HG02884 (cell line): ENCODE data around the gene PGA3.
"Not testable (repeated sequence)": the region's sequence is repeated elsewhere in the genome, so short reads cannot be mapped to it uniquely, and the experiment has no call there.

Source experiments
- ATAC-seq: cut with Tn5 transposase; IDR thresholded peaks from one replicate; pipeline ENCODE4 v1.9.1; 2021; ENCODE audit warnings: mild to moderate bottlenecking, moderate library complexity; ENCODE audit not compliant: unreplicated experiment

Gene PGA3

GRCh38 chr11:61170566-61170965, 32.7 kb upstream of the PGA3 start:
- no peak for ATAC-seq

- no peak for ATAC-seq
Measured at GRCh38 chr11:61171907-61172306, 31.4 kb upstream of the PGA3 start.

- ATAC-seq, result no peak
Measured at GRCh38 chr11:61172356-61172755, 31.0 kb upstream of the PGA3 start.

GRCh38 chr11:61172888-61173287, 30.4 kb upstream of the PGA3 start:
- no peak for ATAC-seq

- ATAC-seq, result no peak
Measured at GRCh38 chr11:61173456-61173855, 29.9 kb upstream of the PGA3 start.

- no peak for ATAC-seq
Measured at GRCh38 chr11:61174273-61174672, 29.0 kb upstream of the PGA3 start.

- no peak for ATAC-seq
Measured at GRCh38 chr11:61174949-61175348, 28.4 kb upstream of the PGA3 start.

GRCh38 chr11:61176446-61176845, 26.9 kb upstream of the PGA3 start:
- ATAC-seq, result no peak

- not testable (repeated sequence) for ATAC-seq
Measured at GRCh38 chr11:61180205-61180604, 23.1 kb upstream of the PGA3 start.

GRCh38 chr11:61181489-61181888, 21.8 kb upstream of the PGA3 start:
- ATAC-seq, result no peak

GRCh38 chr11:61183645-61184044, 19.7 kb upstream of the PGA3 start:
- ATAC-seq, result no peak

- ATAC-seq, result no peak
Measured at GRCh38 chr11:61186504-61186903, 16.8 kb upstream of the PGA3 start.

GRCh38 chr11:61187505-61188130, 15.7 kb upstream of the PGA3 start:
- no peak for ATAC-seq

- ATAC-seq, result no peak
Measured at GRCh38 chr11:61189933-61190332, 13.4 kb upstream of the PGA3 start.

GRCh38 chr11:61193596-61193995, 9.7 kb upstream of the PGA3 start:
- ATAC-seq, result no peak

- no peak for ATAC-seq
Measured at GRCh38 chr11:61194169-61194671, 9.1 kb upstream of the PGA3 start.

- ATAC-seq, result no peak
Measured at GRCh38 chr11:61194981-61195695, 8.2 kb upstream of the PGA3 start.

- no peak for ATAC-seq
Measured at GRCh38 chr11:61195719-61196118, 7.6 kb upstream of the PGA3 start.

- no peak for ATAC-seq
Measured at GRCh38 chr11:61198361-61198760, 5.0 kb upstream of the PGA3 start.

GRCh38 chr11:61198948-61199523, 4.3 kb upstream of the PGA3 start:
- no peak for ATAC-seq

GRCh38 chr11:61201476-61201875, 1.8 kb upstream of the PGA3 start:
- ATAC-seq, result no peak

- ATAC-seq, result not testable (repeated sequence)
Measured at GRCh38 chr11:61203873-61204272, 558 bp downstream of the PGA3 start.
